Osteocyte (in vitro differentiated cells): ENCODE measurements around the gene SIK3. TPM values are rescaled to one million over a fixed set of nuclear protein-coding genes. Genes with fewer than 3 reads are reported as not detected.

Experiments used
- DNase-seq: peaks from one replicate; pipeline ENCODE4 v3.0.0; 2021; ENCODE audit warnings: mixed read lengths; ENCODE audit not compliant: unreplicated experiment; ENCODE audit errors: extremely low spot score
- H3K27ac Mint-ChIP-seq: one replicate; pipeline ENCODE4 v1.8.0; 2021; ENCODE audit warnings: mild to moderate bottlenecking, mixed read lengths; ENCODE audit not compliant: unreplicated experiment
- H3K27me3 Mint-ChIP-seq: one replicate; pipeline ENCODE4 v1.8.0; 2021; ENCODE audit warnings: mixed read lengths; ENCODE audit not compliant: unreplicated experiment
- H3K36me3 Mint-ChIP-seq: one replicate; pipeline ENCODE4 v1.8.0; 2021; ENCODE audit warnings: mixed read lengths; ENCODE audit not compliant: unreplicated experiment
- H3K4me1 Mint-ChIP-seq: one replicate; pipeline ENCODE4 v1.8.0; 2021; ENCODE audit warnings: mixed read lengths; ENCODE audit not compliant: unreplicated experiment
- H3K4me3 Mint-ChIP-seq: one replicate; pipeline ENCODE4 v1.8.0; 2021; ENCODE audit warnings: mild to moderate bottlenecking, moderate library complexity, mixed read lengths; ENCODE audit not compliant: unreplicated experiment
- H3K9me3 Mint-ChIP-seq: one replicate; pipeline ENCODE4 v1.8.0; 2021; ENCODE audit warnings: mixed read lengths; ENCODE audit not compliant: unreplicated experiment
- total RNA-seq: library from RNA; stranded (reverse); gene quantifications from 2 replicates; pipeline ENCODE4 v1.2.1, GENCODE V29; 2021
- TF ChIP-seq, protein P1 (sequence below): fragments of 200-600 bp; sonication (generic); IDR thresholded peaks from 2 replicates; pipeline ENCODE4 v1.5.0; 2021; ENCODE audit warnings: antibody characterized with exemption, mild to moderate bottlenecking, moderate library complexity

SIK3 gene
- total RNA-seq, 1 donor from 2014 or later = 29.5 TPM

DNA sequence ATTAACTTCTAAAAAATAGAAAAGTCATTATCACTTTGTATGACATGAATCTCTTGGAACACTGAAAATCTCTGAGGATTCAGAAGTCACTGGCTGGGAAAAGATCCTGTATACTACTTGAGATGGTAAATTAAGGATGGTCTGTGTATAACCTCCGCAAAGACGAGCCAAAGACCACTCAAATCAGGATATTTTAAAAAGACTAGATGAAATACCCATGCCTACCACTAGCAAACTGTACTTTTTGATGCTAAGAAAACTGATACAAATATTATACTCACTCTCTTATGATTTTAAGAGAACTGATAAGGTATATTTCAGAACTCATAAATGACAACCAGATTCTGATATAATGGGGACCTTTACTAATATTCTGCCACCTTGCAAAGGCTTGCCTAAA, 182.2 kb downstream of the SIK3 start:
- no peaks in the 10 kb centered on the region for H3K9me3 Mint-ChIP-seq
- TF ChIP-seq, protein P1, sequence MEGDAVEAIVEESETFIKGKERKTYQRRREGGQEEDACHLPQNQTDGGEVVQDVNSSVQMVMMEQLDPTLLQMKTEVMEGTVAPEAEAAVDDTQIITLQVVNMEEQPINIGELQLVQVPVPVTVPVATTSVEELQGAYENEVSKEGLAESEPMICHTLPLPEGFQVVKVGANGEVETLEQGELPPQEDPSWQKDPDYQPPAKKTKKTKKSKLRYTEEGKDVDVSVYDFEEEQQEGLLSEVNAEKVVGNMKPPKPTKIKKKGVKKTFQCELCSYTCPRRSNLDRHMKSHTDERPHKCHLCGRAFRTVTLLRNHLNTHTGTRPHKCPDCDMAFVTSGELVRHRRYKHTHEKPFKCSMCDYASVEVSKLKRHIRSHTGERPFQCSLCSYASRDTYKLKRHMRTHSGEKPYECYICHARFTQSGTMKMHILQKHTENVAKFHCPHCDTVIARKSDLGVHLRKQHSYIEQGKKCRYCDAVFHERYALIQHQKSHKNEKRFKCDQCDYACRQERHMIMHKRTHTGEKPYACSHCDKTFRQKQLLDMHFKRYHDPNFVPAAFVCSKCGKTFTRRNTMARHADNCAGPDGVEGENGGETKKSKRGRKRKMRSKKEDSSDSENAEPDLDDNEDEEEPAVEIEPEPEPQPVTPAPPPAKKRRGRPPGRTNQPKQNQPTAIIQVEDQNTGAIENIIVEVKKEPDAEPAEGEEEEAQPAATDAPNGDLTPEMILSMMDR = no peak
- no peaks in the 10 kb centered on the region for H3K36me3 Mint-ChIP-seq
- DNase-seq = no peak
- H3K27me3 Mint-ChIP-seq = no peaks in the 10 kb centered on the region
- H3K27ac Mint-ChIP-seq = no peak overlapping the region
- no peak overlapping the region for H3K4me3 Mint-ChIP-seq
- H3K4me1 Mint-ChIP-seq = peaks cover 27% of the 10 kb centered on the region

DNA sequence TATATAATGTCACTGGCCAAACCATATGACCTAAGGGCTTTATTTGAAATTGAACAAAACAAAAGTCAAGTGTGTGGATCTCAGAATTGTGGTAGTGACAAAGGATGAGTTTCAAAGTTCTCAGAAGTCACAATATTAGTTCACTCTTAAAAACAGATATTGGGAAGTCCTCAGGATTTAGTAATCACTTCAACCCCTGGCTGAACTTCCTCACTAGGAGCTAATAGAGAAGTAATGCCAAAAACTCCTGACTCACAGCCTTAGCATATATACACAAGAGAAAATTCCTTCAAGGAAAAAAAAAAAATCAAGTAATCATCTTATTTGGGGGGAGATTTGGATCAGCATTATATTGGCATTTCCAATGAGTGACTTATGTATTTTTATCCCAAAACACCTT, 185.2 kb downstream of the SIK3 start:
- Mint-ChIP-seq H3K27me3 (no peaks in the 10 kb centered on the region), H3K27ac (no peak overlapping the region), H3K9me3 (peaks cover 3% of the 10 kb centered on the region), H3K36me3 (peaks cover 3% of the 10 kb centered on the region), H3K4me1 (peaks cover 2% of the 10 kb centered on the region), H3K4me3 (no peak overlapping the region)
- TF ChIP-seq, protein P1 = no peak
- no peak for DNase-seq

DNA sequence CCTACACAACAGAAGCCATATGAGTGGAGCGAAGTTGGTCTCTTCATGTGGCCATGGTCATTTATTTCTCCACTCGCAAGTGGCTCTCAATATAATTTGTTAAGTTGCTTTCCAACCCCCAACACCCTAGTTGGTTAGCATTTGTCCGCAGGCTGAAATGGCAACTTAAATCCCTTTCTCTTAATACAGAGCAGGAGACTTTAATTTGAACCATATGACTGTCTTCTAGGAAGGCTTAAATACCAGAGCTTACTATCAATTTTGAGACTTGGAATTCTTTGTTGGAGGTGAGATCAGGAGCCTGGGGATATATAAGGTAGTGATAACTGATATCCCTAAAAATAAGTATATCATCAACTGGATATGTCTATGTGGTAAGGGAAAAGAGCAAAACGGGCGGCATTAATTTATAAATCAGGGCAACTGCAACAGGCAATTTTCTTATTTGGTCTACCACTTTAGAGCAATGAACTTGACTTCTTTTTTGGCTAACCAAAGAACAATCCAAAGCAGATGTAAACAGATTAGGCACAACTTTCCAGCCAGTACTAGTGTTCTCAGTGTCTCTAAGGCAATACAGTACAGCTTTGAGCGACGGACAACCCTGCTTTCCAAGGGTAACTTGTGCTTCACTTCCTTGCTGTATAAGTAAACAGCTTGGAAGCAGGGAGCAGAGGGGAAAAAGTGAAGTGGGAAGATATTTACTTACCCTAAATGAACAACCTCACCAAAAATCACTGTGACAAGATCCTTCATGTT, 186.1 kb downstream of the SIK3 start:
- Mint-ChIP-seq H3K4me3 (no peak overlapping the region), H3K27me3 (no peaks in the 10 kb centered on the region), H3K9me3 (peaks cover 3% of the 10 kb centered on the region), H3K4me1 (peaks cover 2% of the 10 kb centered on the region), H3K36me3 (peaks cover 3% of the 10 kb centered on the region), H3K27ac (no peak overlapping the region)
- DNase-seq = no peak
- TF ChIP-seq, protein P1 = no peak

GRCh38 chr11:116910847-116911246, 187.4 kb downstream of the SIK3 start:
- Mint-ChIP-seq H3K4me1 (peaks cover 2% of the 10 kb centered on the region), H3K27me3 (no peaks in the 10 kb centered on the region), H3K9me3 (peaks cover 3% of the 10 kb centered on the region), H3K4me3 (no peak overlapping the region), H3K27ac (no peak overlapping the region), H3K36me3 (peaks cover 3% of the 10 kb centered on the region)
- DNase-seq = no peak
- TF ChIP-seq, protein P1 = no peak

- DNase-seq = no peak
- H3K9me3 Mint-ChIP-seq = peaks cover 3% of the 10 kb centered on the region
These were observed 187.8 kb downstream of the SIK3 start for GRCh38 chr11:116910378-116910777.

More at GRCh38 chr11:116910378-116910777, 187.8 kb downstream of the SIK3 start:
- Mint-ChIP-seq H3K27me3 (no peaks in the 10 kb centered on the region), H3K27ac (no peak overlapping the region), H3K4me1 (peaks cover 2% of the 10 kb centered on the region), H3K36me3 (peaks cover 3% of the 10 kb centered on the region), H3K4me3 (no peak overlapping the region)
- TF ChIP-seq, protein P1 = no peak
